Measurements from ENCODE around the gene STARD10.

DNA sequence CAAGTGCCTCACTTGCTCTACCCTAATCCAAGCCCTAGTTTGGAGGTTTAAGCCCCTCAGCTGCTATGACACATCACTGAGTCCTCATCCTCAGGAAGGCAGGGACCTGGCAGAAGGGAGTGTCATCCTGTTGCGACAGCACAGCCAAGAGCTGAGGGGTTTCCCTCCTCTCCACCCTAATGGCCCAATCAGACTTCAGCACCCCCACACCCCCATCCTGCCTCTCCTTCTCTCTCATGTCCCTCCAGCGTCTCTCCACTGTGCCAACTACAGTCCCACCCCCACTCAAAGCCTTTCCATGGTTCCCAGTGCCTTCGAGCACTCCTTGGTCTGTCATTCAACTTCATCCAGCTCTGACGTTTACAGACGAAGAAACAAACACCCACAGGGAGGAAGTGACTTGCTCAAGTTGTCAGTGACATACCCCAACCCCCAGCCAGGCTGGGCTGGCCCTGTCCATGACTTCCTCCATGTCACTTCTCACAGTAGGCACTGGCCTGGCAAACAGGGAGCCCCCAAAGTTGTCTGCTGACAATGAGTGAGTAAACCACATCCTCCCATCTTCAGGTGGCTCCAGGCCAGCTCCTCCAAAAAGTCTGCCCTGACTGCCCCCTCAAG lies 57.3 kb downstream of the STARD10 start:
- TF ChIP-seq CTCF (IDR thresholded peaks at IDR 0.05 in 8 of 11, conservative IDR thresholded peaks at IDR 0.05 in 3 of 11) (peak in 3 of 11 experiments; percentile 21 to 31 (median 29)), POLR2AphosphoS5 (IDR thresholded peaks at IDR 0.05) (peak; percentile 30 to 86 (median 71)), POLR2A (IDR thresholded peaks at IDR 0.05) (peak in 1 of 3 donors; percentile 41)

Measured in spleen (tissue), 7 donors.